Endothelial cell of umbilical vein (primary cell): ENCODE measurements around the gene AQR. TPM values are rescaled to one million over a fixed set of nuclear protein-coding genes. Genes with fewer than 3 reads are reported as not detected.

Experiments
- BruUV-seq: library from RNA; stranded (reverse); fragments of 400-500 nt; replicated peaks from 2 replicates; lab custom pipeline; 2021; lab: Mats Ljungman, UMichigan
- CTCF ChIA-PET: fragments of 300-600, 350-600 bp; sonication (Branson Sonifier 250); formaldehyde crosslinking; loops from one replicate; lab custom pipeline; 2021; ENCODE audit warnings: antibody characterized with exemption, inconsistent platforms; lab: Charles Lee
- POLR2A ChIA-PET: fragments of 300-600, 350-600 bp; sonication (Branson Sonifier 250); formaldehyde crosslinking; loops from one replicate; lab custom pipeline; 2021; ENCODE audit warnings: antibody characterized with exemption, inconsistent platforms; lab: Charles Lee
- DNase-seq: peaks from one replicate; pipeline ENCODE4 v3.0.0-alpha.2; 2011; ENCODE audit warnings: low read depth, low spot score
- FAIRE-seq: peaks from 2 replicates; lab custom pipeline; 2011; peaks lifted over from hg19 to GRCh38; lab: Jason Lieb, UNC
- H2AFZ ChIP-seq: 2 replicates; pipeline ENCODE4 v1.6.0; 2012; ENCODE audit warnings: low read depth, low read length, control low read depth, inconsistent platforms
- H3K27ac ChIP-seq: 2 replicates; pipeline ENCODE4 v1.5.1; 2011; ENCODE audit warnings: low read depth, mild to moderate bottlenecking, control low read depth, low read length, moderate library complexity; ENCODE audit not compliant: insufficient read depth
- H3K27me3 ChIP-seq, 2 experiments: 2 replicates each; pipeline versions ENCODE4 v1.6.0 to v1.6.1; 2011; ENCODE audit warnings: low read length in 2 of 2, mixed read lengths in 1 of 2; ENCODE audit not compliant: control insufficient read depth in 2 of 2, insufficient read depth in 2 of 2
- H3K36me3 ChIP-seq, 2 experiments: 2 replicates in 1 of 2; 3 replicates in 1 of 2; pipeline ENCODE4 v1.5.1; 2011; ENCODE audit warnings: low read length in 2 of 2, mild to moderate bottlenecking in 1 of 2, moderate library complexity in 1 of 2; ENCODE audit not compliant: control insufficient read depth in 2 of 2, insufficient read depth in 2 of 2; ENCODE audit errors: extremely low read depth in 1 of 2
- H3K4me1 ChIP-seq: 3 replicates; pipeline ENCODE4 v1.5.1; 2011; ENCODE audit warnings: mild to moderate bottlenecking, low read length; ENCODE audit not compliant: control insufficient read depth, insufficient read depth; ENCODE audit errors: extremely low read depth
- H3K4me2 ChIP-seq: 2 replicates; pipeline ENCODE4 v1.6.1; 2011; ENCODE audit warnings: low read length, control low read depth, mixed read lengths; ENCODE audit not compliant: insufficient read depth
- H3K4me3 ChIP-seq, 3 experiments: fragments of 200-600 bp in 1 of 3; sonication (generic), shearing (Covaris generic) in 1 of 3; replicated peaks in 1 of 3; 2 replicates each; pipeline ENCODE4 v1.5.1; 2011 to 2016; ENCODE audit warnings: control low read depth in 3 of 3, low read length in 3 of 3, mild to moderate bottlenecking in 2 of 3, inconsistent platforms in 1 of 3, low read depth in 1 of 3, moderate library complexity in 1 of 3; ENCODE audit not compliant: insufficient read depth in 1 of 3
- H3K79me2 ChIP-seq: 2 replicates; pipeline ENCODE4 v1.6.0; 2012; ENCODE audit warnings: low read length, inconsistent platforms; ENCODE audit not compliant: control insufficient read depth, insufficient read depth
- H3K9ac ChIP-seq: replicated peaks from 2 replicates; pipeline ENCODE3; 2011; ENCODE audit warnings: low read length, control low read depth; ENCODE audit not compliant: insufficient read depth; ENCODE audit errors: extremely low read depth
- H3K9me1 ChIP-seq: replicated peaks from 3 replicates; pipeline ENCODE4 v1.6.0; 2011; ENCODE audit warnings: mild to moderate bottlenecking, low read length; ENCODE audit not compliant: control insufficient read depth, insufficient read depth; ENCODE audit errors: extremely low read depth
- H3K9me3 ChIP-seq: replicated peaks from 2 replicates; pipeline ENCODE4 v1.5.1; 2012; ENCODE audit warnings: low read length, inconsistent platforms; ENCODE audit not compliant: control insufficient read depth, insufficient read depth
- H4K20me1 ChIP-seq: replicated peaks from 2 replicates; pipeline ENCODE3; 2011; ENCODE audit warnings: mild to moderate bottlenecking, low read length; ENCODE audit not compliant: control insufficient read depth, insufficient read depth; ENCODE audit errors: extremely low read depth
- EZH2 ChIP-seq: IDR thresholded peaks from 2 replicates; pipeline ENCODE4 v1.6.1; 2012; ENCODE audit warnings: borderline replicate concordance, low read depth, mild to moderate bottlenecking, moderate library complexity, low read length, inconsistent platforms; ENCODE audit not compliant: severe bottlenecking
- FOS ChIP-seq: IDR thresholded peaks from 2 replicates; pipeline ENCODE4 v1.6.1; 2011; ENCODE audit warnings: mild to moderate bottlenecking, low read length, moderate library complexity, borderline replicate concordance; ENCODE audit not compliant: insufficient read depth
- GATA2 ChIP-seq: IDR thresholded peaks from 2 replicates; pipeline ENCODE4 v1.7.0; 2011; ENCODE audit warnings: low read depth, mild to moderate bottlenecking, moderate library complexity, mixed read lengths, low read length; ENCODE audit not compliant: insufficient read length, insufficient read depth
- JUN ChIP-seq: IDR thresholded peaks from 2 replicates; pipeline ENCODE4 v1.6.1; 2011; ENCODE audit warnings: borderline replicate concordance, low read depth; ENCODE audit not compliant: insufficient read length, insufficient read depth
- MAX ChIP-seq: IDR thresholded peaks from 2 replicates; pipeline ENCODE4 v1.6.1; 2011; ENCODE audit not compliant: insufficient read depth, insufficient read length
- POLR2A ChIP-seq: IDR thresholded peaks from 2 replicates; pipeline ENCODE4 v1.6.1; 2012; ENCODE audit warnings: low read depth, mild to moderate bottlenecking, control low read depth, low read length
- POLR2AphosphoS5 ChIP-seq: IDR thresholded peaks from 2 replicates; pipeline ENCODE4 v1.6.1; 2012; ENCODE audit warnings: low read depth, mild to moderate bottlenecking, control low read depth, low read length, moderate library complexity; ENCODE audit not compliant: insufficient read depth
- dilution Hi-C: fragments of 300-500 bp; cut with MboI; formaldehyde crosslinking; loops from one replicate; pipeline ENCODE4 v1.15.0; 2019; ENCODE audit warnings: low sequenced_read_pairs; ENCODE audit not compliant: extremely low pct_ligation_motif_present
- intact Hi-C: fragments of 100-400 bp; cut with micrococcal nuclease; formaldehyde crosslinking; loops from one replicate; pipeline ENCODE4 v1.10.0; 2022
- polyA plus RNA-seq, 4 experiments: library from polyadenylated mRNA; depleted of rRNA in 3 of 4; stranded (reverse) in 3 of 4; unstranded in 1 of 4; fragments of >200 nt; gene quantifications; 2 replicates each; pipeline versions ENCODE4 v1.2.1 to v1.2.3, GENCODE V29; 2011 to 2012; ENCODE audit warnings: missing spikeins in 1 of 4
- total RNA-seq: library from RNA; stranded (reverse); gene quantifications from 2 replicates; pipeline ENCODE4 v1.2.3, GENCODE V29; 2021

The AQR gene
- total and polyA plus RNA-seq, 2 donors (not counting 3 experiments of a cell fraction or from before 2014, with no cell fraction given) = 18.7 to 37.5 TPM

- H3K79me2 ChIP-seq = no peaks in the 10 kb centered on the region
- H4K20me1 ChIP-seq = no peaks in the 10 kb centered on the region
- H3K4me3 ChIP-seq = no peak overlapping the region
- BruUV-seq = no TSS peak
- H3K9ac ChIP-seq = no peak overlapping the region
- peaks cover 2% of the 10 kb centered on the region for H3K4me1 ChIP-seq
- H3K27me3 ChIP-seq = no peaks in the 10 kb centered on the region
- FAIRE-seq (peak; percentile 75), DNase-seq (peak; percentile 48)
- no peak overlapping the region for H3K27ac ChIP-seq
- no peak overlapping the region for H3K4me2 ChIP-seq
- no peaks in the 10 kb centered on the region for H3K9me1 ChIP-seq
- intact Hi-C loops (no loop called here), dilution Hi-C loops (no loop called here)
- POLR2A ChIA-PET = no interaction called here
- H3K9me3 ChIP-seq = no peaks in the 10 kb centered on the region
- CTCF ChIA-PET = interaction anchor here (0.9 to 1.4 kb wide), 3 partner anchors 16 to 37 kb away, joined by 3 to 4 read pairs (median 4); no protein-coding TSS in a partner anchor
- TF ChIP-seq EZH2 (no peak), GATA2 (peak; percentile 30), POLR2AphosphoS5 (no peak), JUN (no peak), FOS (peak; percentile 90), POLR2A (no peak), MAX (no peak)
- H3K36me3 ChIP-seq = no peaks in the 10 kb centered on the region
- H2AFZ ChIP-seq = peak overlapping the region; percentile 32
These were observed 132.1 kb downstream of the AQR start for GRCh38 chr15:34837246-34838016.
